ENCODE results near the gene SET.

DNA sequence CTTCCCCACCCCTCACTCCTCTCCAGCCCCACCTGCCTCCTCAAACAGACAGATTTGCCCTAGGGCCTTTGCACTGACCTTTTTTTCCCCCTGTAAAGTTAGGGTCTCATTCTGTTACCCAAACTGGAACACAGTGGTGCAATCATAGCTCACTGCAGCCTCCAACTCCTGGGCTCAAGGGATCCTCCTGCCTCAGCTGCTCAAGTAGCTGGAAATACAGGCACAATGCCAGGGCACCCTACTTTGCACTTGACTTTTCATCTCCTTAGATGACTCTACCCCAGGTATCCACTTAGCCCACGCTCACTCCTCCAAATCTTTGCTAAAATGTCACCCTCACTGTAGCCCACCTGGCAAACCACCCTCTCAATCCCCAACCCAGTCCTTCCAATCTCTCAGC, 34.5 kb upstream of the SET start:
- TF ChIP-seq, protein P1, sequence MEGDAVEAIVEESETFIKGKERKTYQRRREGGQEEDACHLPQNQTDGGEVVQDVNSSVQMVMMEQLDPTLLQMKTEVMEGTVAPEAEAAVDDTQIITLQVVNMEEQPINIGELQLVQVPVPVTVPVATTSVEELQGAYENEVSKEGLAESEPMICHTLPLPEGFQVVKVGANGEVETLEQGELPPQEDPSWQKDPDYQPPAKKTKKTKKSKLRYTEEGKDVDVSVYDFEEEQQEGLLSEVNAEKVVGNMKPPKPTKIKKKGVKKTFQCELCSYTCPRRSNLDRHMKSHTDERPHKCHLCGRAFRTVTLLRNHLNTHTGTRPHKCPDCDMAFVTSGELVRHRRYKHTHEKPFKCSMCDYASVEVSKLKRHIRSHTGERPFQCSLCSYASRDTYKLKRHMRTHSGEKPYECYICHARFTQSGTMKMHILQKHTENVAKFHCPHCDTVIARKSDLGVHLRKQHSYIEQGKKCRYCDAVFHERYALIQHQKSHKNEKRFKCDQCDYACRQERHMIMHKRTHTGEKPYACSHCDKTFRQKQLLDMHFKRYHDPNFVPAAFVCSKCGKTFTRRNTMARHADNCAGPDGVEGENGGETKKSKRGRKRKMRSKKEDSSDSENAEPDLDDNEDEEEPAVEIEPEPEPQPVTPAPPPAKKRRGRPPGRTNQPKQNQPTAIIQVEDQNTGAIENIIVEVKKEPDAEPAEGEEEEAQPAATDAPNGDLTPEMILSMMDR (IDR thresholded peaks at IDR 0.05) = no peak
- TF ChIP-seq EP300 (IDR thresholded peaks at IDR 0.05) (no peak), POLR2A (IDR thresholded peaks at IDR 0.05) (no peak)

Data from gastroesophageal sphincter (tissue), 3 donors.